HAP-1 (cell line): Measurements from ENCODE around the gene RANBP6.
A peak's percentile ranks its signal among the peaks of the same experiment; 100 is the strongest.
"Not testable (repeated sequence)": the region's sequence is repeated elsewhere in the genome, so short reads cannot be mapped to it uniquely, and the experiment has no call there.

Source experiments
- DNase-seq, 2 experiments: peaks; one replicate each; pipeline ENCODE4 v3.0.0-alpha.2; 2016 to 2020; ENCODE audit warnings: low spot score in 2 of 2
- H3K27me3 ChIP-seq: fragments of 250-450 bp; sonication (Bioruptor Pico); 2 replicates; pipeline ENCODE4 v1.5.1; 2020; ENCODE audit warnings: low read depth, mild to moderate bottlenecking, moderate library complexity
- H3K36me3 ChIP-seq: fragments of 250-450 bp; sonication (Bioruptor Pico); replicated peaks from 2 replicates; pipeline ENCODE4 v1.5.1; 2020; ENCODE audit warnings: mild to moderate bottlenecking
- H3K4me1 ChIP-seq: fragments of 250-450 bp; sonication (Bioruptor Pico); 2 replicates; pipeline ENCODE4 v1.5.1; 2020; ENCODE audit warnings: mild to moderate bottlenecking
- H3K4me3 ChIP-seq: fragments of 250-450 bp; sonication (Bioruptor Pico); 2 replicates; pipeline ENCODE4 v1.5.1; 2020; ENCODE audit warnings: mild to moderate bottlenecking, moderate library complexity
- H3K9me3 ChIP-seq: fragments of 250-450 bp; sonication (Bioruptor Pico); 2 replicates; pipeline ENCODE4 v1.5.1; 2020; ENCODE audit warnings: mild to moderate bottlenecking, moderate library complexity
- in situ Hi-C: fragments of 300-500 bp; cut with MboI; formaldehyde crosslinking; loops from 3 replicates; pipeline ENCODE4 v1.14.3; 2020; ENCODE audit warnings: low sequenced_read_pairs, inconsistent platforms, mixed read lengths

The RANBP6 gene

GRCh38 chr9:6034954-6035353 is 19.5 kb upstream of the RANBP6 start:
- Histone ChIP-seq H3K9me3 (no peaks in the 10 kb centered on the region), H3K4me1 (peaks cover 10% of the 10 kb centered on the region), H3K4me3 (no peak overlapping the region), H3K27me3 (no peaks in the 10 kb centered on the region; the same call in 1 of the 2 replicates), H3K36me3 (no peaks in the 10 kb centered on the region)
- in situ Hi-C loops = no loop called here
- no peak for DNase-seq

- in situ Hi-C loops = no loop called here
- Histone ChIP-seq H3K9me3 (no peaks in the 10 kb centered on the region), H3K4me3 (no peak overlapping the region), H3K36me3 (no peaks in the 10 kb centered on the region), H3K27me3 (peaks cover 3% of the 10 kb centered on the region; the same call in 1 of the 2 replicates), H3K4me1 (peaks cover 3% of the 10 kb centered on the region; the same call in 1 of the 2 replicates)
- no peak for DNase-seq
These were observed 14.3 kb upstream of the RANBP6 start for GRCh38 chr9:6029604-6030274.

GRCh38 chr9:6024035-6024554 is 8.7 kb upstream of the RANBP6 start:
- H3K4me1 ChIP-seq = peaks cover 3% of the 10 kb centered on the region
- peaks cover 3% of the 10 kb centered on the region; the same call in 1 of the 2 replicates for H3K27me3 ChIP-seq
- H3K4me3 ChIP-seq = no peak overlapping the region
- peak in 1 of 2 experiments; percentile 46 for DNase-seq
- H3K36me3 ChIP-seq = no peaks in the 10 kb centered on the region
- H3K9me3 ChIP-seq = no peaks in the 10 kb centered on the region
- in situ Hi-C loops = no loop called here

GRCh38 chr9:6016975-6017374 is 1.6 kb upstream of the RANBP6 start:
- DNase-seq, H3K27me3 ChIP-seq: not testable (repeated sequence)

GRCh38 chr9:6014670-6015270 is 654 bp downstream of the RANBP6 start:
- H3K4me1 ChIP-seq = peaks cover 8% of the 10 kb centered on the region
- peaks cover 17% of the 10 kb centered on the region for H3K36me3 ChIP-seq
- no peaks in the 10 kb centered on the region for H3K27me3 ChIP-seq
- peak overlapping the region; percentile 73 for H3K4me3 ChIP-seq
- no peak for DNase-seq
- H3K9me3 ChIP-seq = peaks cover 3% of the 10 kb centered on the region; the same call in 1 of the 2 replicates
- in situ Hi-C loops = no loop called here

More at GRCh38 chr9:6016975-6017374, 1.6 kb upstream of the RANBP6 start:
- H3K4me1 ChIP-seq, H3K9me3 ChIP-seq, in situ Hi-C loops, H3K4me3 ChIP-seq: not testable (repeated sequence)
- H3K36me3 ChIP-seq = peaks cover 17% of the 10 kb centered on the region

- peak; percentile 95 for DNase-seq
These were observed 7.0 kb downstream of the RANBP6 start for GRCh38 chr9:6008169-6008979.

GRCh38 chr9:6007770-6008168 is 7.7 kb downstream of the RANBP6 start:
- DNase-seq = peak; percentile 61 to 92
- peaks cover 2% of the 10 kb centered on the region; the same call in 1 of the 2 replicates for H3K36me3 ChIP-seq
- H3K27me3 ChIP-seq = no peaks in the 10 kb centered on the region
- peaks cover 17% of the 10 kb centered on the region for H3K4me1 ChIP-seq
- H3K4me3 ChIP-seq = peak overlapping the region; percentile 69
- no peaks in the 10 kb centered on the region for H3K9me3 ChIP-seq
- in situ Hi-C loops = no loop called here

More at GRCh38 chr9:6008169-6008979, 7.0 kb downstream of the RANBP6 start:
- in situ Hi-C loops = no loop called here
- Histone ChIP-seq H3K9me3 (no peaks in the 10 kb centered on the region), H3K36me3 (peaks cover 8% of the 10 kb centered on the region), H3K4me1 (peaks cover 17% of the 10 kb centered on the region), H3K4me3 (peak overlapping the region; percentile 69), H3K27me3 (no peaks in the 10 kb centered on the region)

- peak; percentile 88 to 98 for DNase-seq
- Histone ChIP-seq H3K9me3 (no peaks in the 10 kb centered on the region), H3K4me3 (peak overlapping the region; percentile 69), H3K4me1 (peaks cover 17% of the 10 kb centered on the region), H3K27me3 (no peaks in the 10 kb centered on the region), H3K36me3 (0 out of 2 replicates have a peak, but pooled peaks cover 2% of the 10 kb centered on the region)
- in situ Hi-C loops = no loop called here
These were observed 8.2 kb downstream of the RANBP6 start for GRCh38 chr9:6007058-6007769.

GRCh38 chr9:6006749-6007057 is 8.7 kb downstream of the RANBP6 start:
- no peak for DNase-seq
- Histone ChIP-seq H3K36me3 (0 out of 2 replicates have a peak, but pooled peaks cover 2% of the 10 kb centered on the region), H3K4me3 (peak overlapping the region; percentile 69), H3K4me1 (peaks cover 17% of the 10 kb centered on the region), H3K27me3 (no peaks in the 10 kb centered on the region), H3K9me3 (no peaks in the 10 kb centered on the region)
- in situ Hi-C loops = no loop called here

- Histone ChIP-seq H3K9me3 (no peaks in the 10 kb centered on the region), H3K4me3 (no peak overlapping the region), H3K27me3 (no peaks in the 10 kb centered on the region), H3K4me1 (peaks cover 6% of the 10 kb centered on the region; the same call in 1 of the 2 replicates), H3K36me3 (no peaks in the 10 kb centered on the region)
- DNase-seq = no peak
- in situ Hi-C loops = no loop called here
These were observed 14.5 kb downstream of the RANBP6 start for GRCh38 chr9:6000955-6001354.

GRCh38 chr9:5999443-6000101 is 15.9 kb downstream of the RANBP6 start:
- Histone ChIP-seq H3K4me3 (no peak overlapping the region), H3K27me3 (no peaks in the 10 kb centered on the region), H3K4me1 (peaks cover 3% of the 10 kb centered on the region; the same call in 1 of the 2 replicates), H3K9me3 (no peaks in the 10 kb centered on the region), H3K36me3 (no peaks in the 10 kb centered on the region)
- no peak for DNase-seq
- in situ Hi-C loops = no loop called here

GRCh38 chr9:5994493-5994892 is 20.9 kb downstream of the RANBP6 start:
- H3K9me3 ChIP-seq = no peaks in the 10 kb centered on the region
- no peak for DNase-seq
- no peaks in the 10 kb centered on the region for H3K27me3 ChIP-seq
- peaks cover 3% of the 10 kb centered on the region; the same call in 1 of the 2 replicates for H3K4me1 ChIP-seq
- in situ Hi-C loops = no loop called here
- H3K36me3 ChIP-seq = no peaks in the 10 kb centered on the region
- no peak overlapping the region for H3K4me3 ChIP-seq

GRCh38 chr9:5988265-5988664 is 27.2 kb downstream of the RANBP6 start:
- Histone ChIP-seq H3K36me3 (no peaks in the 10 kb centered on the region), H3K4me1 (peaks cover 8% of the 10 kb centered on the region), H3K27me3 (no peaks in the 10 kb centered on the region), H3K9me3 (no peaks in the 10 kb centered on the region), H3K4me3 (no peak overlapping the region)
- DNase-seq = no peak
- in situ Hi-C loops = no loop called here
